Neural progenitor cell (in vitro differentiated cells): ENCODE results near the gene TEX2.

Experiments
- CTCF ChIP-seq: fragments of 200-600 bp; sonication (generic); IDR thresholded peaks from 2 replicates; pipeline ENCODE4 v1.5.1; 2017; ENCODE audit warnings: antibody characterized with exemption, mild to moderate bottlenecking
- EZH2 ChIP-seq: fragments of 200-600 bp; sonication (generic); IDR thresholded peaks from 2 replicates; pipeline ENCODE4 v1.6.1; 2017; ENCODE audit warnings: antibody characterized with exemption, mild to moderate bottlenecking, moderate library complexity
- EZH2phosphoT487 ChIP-seq: fragments of 200-600 bp; sonication (generic); IDR thresholded peaks from 2 replicates; pipeline ENCODE4 v1.6.1; 2017; ENCODE audit warnings: antibody characterized with exemption

GRCh38 chr17:64157669-64158180 lies 105.3 kb downstream of the TEX2 start:
- TF ChIP-seq EZH2: no peak
- no peak for TF ChIP-seq CTCF
- TF ChIP-seq EZH2phosphoT487: no peak
